Measurements from ENCODE around the gene CASTOR2.
"Not testable (repeated sequence)": the region's sequence is repeated elsewhere in the genome, so short reads cannot be mapped to it uniquely, and the experiment has no call there.

Gene CASTOR2

DNA sequence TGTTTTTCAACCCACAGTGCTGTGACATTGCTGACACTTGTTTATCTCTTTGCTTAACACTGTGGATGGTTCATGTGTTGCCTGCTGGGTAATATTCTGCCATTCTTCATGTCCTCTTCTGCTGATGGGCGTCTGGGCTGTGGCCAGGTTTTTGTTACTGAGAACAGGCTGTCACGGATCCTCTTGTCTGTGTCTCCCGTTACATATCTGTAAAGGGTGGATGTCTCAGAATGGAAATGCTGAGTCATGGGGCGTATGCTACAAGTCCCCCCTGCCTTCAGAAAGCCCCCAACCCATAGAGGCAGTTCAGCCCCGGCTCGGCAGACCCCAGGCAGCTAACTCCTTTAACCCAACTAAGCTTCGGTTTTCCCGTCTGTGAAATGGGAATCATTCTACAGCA, 33.3 kb downstream of the CASTOR2 start:
- not testable (repeated sequence) for H3K79me2 ChIP-seq (ENCODE audit: control insufficient read depth, insufficient read depth, low read length, unreplicated experiment); H3K4me3 ChIP-seq (ENCODE audit: low read depth, low read length); H2AFZ ChIP-seq (ENCODE audit: low read length, unreplicated experiment); H3K27ac ChIP-seq (ENCODE audit: low read depth, low read length); H3K36me3 ChIP-seq (ENCODE audit: insufficient read depth, low read length); H3K27me3 ChIP-seq (ENCODE audit: insufficient read depth, low read length); H3K4me1 ChIP-seq (ENCODE audit: control insufficient read depth, insufficient read depth, low read length, unreplicated experiment)

GRCh38 chr7:75001356-75001755, 36.9 kb downstream of the CASTOR2 start:
- H2AFZ ChIP-seq (ENCODE audit: low read length, unreplicated experiment); H3K36me3 ChIP-seq (ENCODE audit: insufficient read depth, low read length); H3K4me3 ChIP-seq (ENCODE audit: low read depth, low read length); H3K79me2 ChIP-seq (ENCODE audit: control insufficient read depth, insufficient read depth, low read length, unreplicated experiment); H3K27me3 ChIP-seq (ENCODE audit: insufficient read depth, low read length); H3K27ac ChIP-seq (ENCODE audit: low read depth, low read length); H3K4me1 ChIP-seq (ENCODE audit: control insufficient read depth, insufficient read depth, low read length, unreplicated experiment): not testable (repeated sequence)

DNA sequence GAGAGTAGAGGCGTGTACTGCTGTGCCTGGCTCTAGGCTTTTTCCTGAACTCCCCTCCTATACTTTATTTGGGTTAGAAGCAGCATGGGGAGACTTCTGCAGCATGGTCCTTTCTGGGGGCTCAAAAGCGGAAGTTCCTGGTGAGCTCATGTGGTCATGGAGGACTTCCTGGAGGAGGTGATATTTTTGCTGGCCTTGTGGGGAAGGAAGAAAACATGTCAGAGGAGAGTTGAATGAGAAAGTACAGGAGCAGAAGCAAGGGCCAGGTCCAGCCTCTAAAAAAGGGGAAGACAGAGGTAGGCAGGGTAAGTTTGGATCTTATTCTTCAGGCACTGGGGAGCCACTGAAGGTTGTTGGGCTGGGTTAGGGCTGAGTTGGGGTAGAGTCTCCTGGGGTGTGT, 45.5 kb downstream of the CASTOR2 start:
- Histone ChIP-seq H3K36me3 (ENCODE audit: insufficient read depth, low read length) (no peaks in the 10 kb centered on the region), H2AFZ (ENCODE audit: low read length, unreplicated experiment) (no peak overlapping the region), H3K4me3 (ENCODE audit: low read depth, low read length) (no peak overlapping the region), H3K27ac (ENCODE audit: low read depth, low read length) (no peak overlapping the region), H3K79me2 (ENCODE audit: control insufficient read depth, insufficient read depth, low read length, unreplicated experiment) (no peaks in the 10 kb centered on the region), H3K4me1 (ENCODE audit: control insufficient read depth, insufficient read depth, low read length, unreplicated experiment) (no peaks in the 10 kb centered on the region), H3K27me3 (ENCODE audit: insufficient read depth, low read length) (no peaks in the 10 kb centered on the region)

DNA sequence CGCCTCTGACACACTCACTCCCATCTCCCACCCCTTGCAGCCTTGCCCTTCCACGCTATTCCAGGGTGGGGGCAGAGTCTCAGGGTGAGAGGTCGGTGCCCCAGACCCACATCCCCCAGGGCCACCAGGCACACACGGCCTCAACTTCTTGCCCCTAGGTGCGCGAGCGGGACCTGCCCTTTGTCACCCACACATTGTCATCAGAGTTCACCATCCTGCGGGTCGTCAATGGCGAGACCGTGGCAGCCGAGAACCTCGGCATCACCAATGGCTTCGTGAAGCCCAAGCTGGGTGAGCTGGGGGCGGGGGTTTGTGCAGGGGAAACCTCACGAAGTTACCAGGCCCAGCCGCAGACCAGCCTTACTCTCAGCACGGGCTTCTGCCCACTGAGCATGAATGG, 53.3 kb downstream of the CASTOR2 start:
- Histone ChIP-seq H3K79me2 (ENCODE audit: control insufficient read depth, insufficient read depth, low read length, unreplicated experiment) (no peaks in the 10 kb centered on the region), H3K36me3 (ENCODE audit: insufficient read depth, low read length) (no peaks in the 10 kb centered on the region), H3K4me3 (ENCODE audit: low read depth, low read length) (no peak overlapping the region), H3K4me1 (ENCODE audit: control insufficient read depth, insufficient read depth, low read length, unreplicated experiment) (no peaks in the 10 kb centered on the region), H3K27me3 (ENCODE audit: insufficient read depth, low read length) (no peaks in the 10 kb centered on the region), H3K27ac (ENCODE audit: low read depth, low read length) (no peak overlapping the region), H2AFZ (ENCODE audit: low read length, unreplicated experiment) (no peak overlapping the region)

DNA sequence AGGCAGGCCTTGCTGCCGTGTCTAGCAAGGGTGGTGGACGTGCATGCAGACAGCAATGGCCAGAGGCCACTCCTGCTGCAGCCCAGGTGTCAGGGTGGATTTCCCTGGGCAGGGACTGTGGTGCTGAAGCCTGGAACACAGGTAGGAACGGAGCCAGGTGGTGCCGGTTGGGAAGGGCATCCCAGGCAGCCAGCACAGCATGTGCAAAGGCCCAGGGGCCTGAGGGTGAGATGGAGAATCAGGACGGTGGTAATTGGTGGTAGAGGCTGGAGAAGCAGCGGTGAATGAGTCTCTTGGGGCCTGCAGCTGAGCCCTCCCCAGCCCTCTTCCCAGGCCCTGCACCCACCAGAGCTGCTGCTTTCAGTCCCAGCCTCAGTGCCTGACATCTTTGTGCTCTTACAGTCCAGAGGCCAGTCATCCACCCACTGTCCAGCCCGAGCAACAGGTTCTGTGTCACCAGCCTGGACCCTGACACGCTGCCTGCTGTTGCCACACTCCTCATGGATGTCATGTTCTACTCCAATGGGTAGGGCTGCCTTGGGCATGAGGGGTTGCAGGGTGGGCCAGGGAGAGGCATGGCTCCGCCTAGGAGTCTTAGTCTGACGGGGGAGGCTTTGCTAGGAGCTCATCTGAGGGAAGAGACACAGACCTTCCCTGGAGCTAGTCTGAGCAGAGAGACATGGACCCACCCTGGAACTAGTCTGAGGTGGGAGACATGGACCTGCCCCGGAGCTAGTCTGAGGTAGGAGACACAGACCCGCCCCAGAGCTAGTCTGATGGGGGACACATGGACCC, 54.3 kb downstream of the CASTOR2 start:
- no peaks in the 10 kb centered on the region for H3K4me1 ChIP-seq (ENCODE audit: control insufficient read depth, insufficient read depth, low read length, unreplicated experiment)
- H2AFZ ChIP-seq (ENCODE audit: low read length, unreplicated experiment) = no peak overlapping the region
- H3K36me3 ChIP-seq (ENCODE audit: insufficient read depth, low read length) = no peaks in the 10 kb centered on the region
- H3K27me3 ChIP-seq (ENCODE audit: insufficient read depth, low read length) = no peaks in the 10 kb centered on the region
- H3K4me3 ChIP-seq (ENCODE audit: low read depth, low read length) = no peak overlapping the region
- H3K27ac ChIP-seq (ENCODE audit: low read depth, low read length) = no peak overlapping the region
- H3K79me2 ChIP-seq (ENCODE audit: control insufficient read depth, insufficient read depth, low read length, unreplicated experiment) = no peaks in the 10 kb centered on the region

GRCh38 chr7:75019800-75020199, 55.3 kb downstream of the CASTOR2 start:
- H3K27me3 ChIP-seq (ENCODE audit: insufficient read depth, low read length) = no peaks in the 10 kb centered on the region
- H3K4me1 ChIP-seq (ENCODE audit: control insufficient read depth, insufficient read depth, low read length, unreplicated experiment) = no peaks in the 10 kb centered on the region
- no peaks in the 10 kb centered on the region for H3K79me2 ChIP-seq (ENCODE audit: control insufficient read depth, insufficient read depth, low read length, unreplicated experiment)
- no peak overlapping the region for H3K27ac ChIP-seq (ENCODE audit: low read depth, low read length)
- H3K4me3 ChIP-seq (ENCODE audit: low read depth, low read length) = no peak overlapping the region
- no peaks in the 10 kb centered on the region for H3K36me3 ChIP-seq (ENCODE audit: insufficient read depth, low read length)
- H2AFZ ChIP-seq (ENCODE audit: low read length, unreplicated experiment) = no peak overlapping the region

GRCh38 chr7:75024922-75025321, 60.4 kb downstream of the CASTOR2 start:
- H3K4me3 ChIP-seq (ENCODE audit: low read depth, low read length) = no peak overlapping the region

GRCh38 chr7:75028299-75028698, 63.8 kb downstream of the CASTOR2 start:
- H3K27me3 ChIP-seq (ENCODE audit: insufficient read depth, low read length) = no peaks in the 10 kb centered on the region
- H3K4me1 ChIP-seq (ENCODE audit: control insufficient read depth, insufficient read depth, low read length, unreplicated experiment) = no peaks in the 10 kb centered on the region
- H3K4me3 ChIP-seq (ENCODE audit: low read depth, low read length) = no peak overlapping the region
- no peak overlapping the region for H3K27ac ChIP-seq (ENCODE audit: low read depth, low read length)
- no peaks in the 10 kb centered on the region for H3K79me2 ChIP-seq (ENCODE audit: control insufficient read depth, insufficient read depth, low read length, unreplicated experiment)
- no peak overlapping the region for H2AFZ ChIP-seq (ENCODE audit: low read length, unreplicated experiment)
- H3K36me3 ChIP-seq (ENCODE audit: insufficient read depth, low read length) = no peaks in the 10 kb centered on the region

More at GRCh38 chr7:75024922-75025321, 60.4 kb downstream of the CASTOR2 start:
- Histone ChIP-seq H3K79me2 (ENCODE audit: control insufficient read depth, insufficient read depth, low read length, unreplicated experiment) (no peaks in the 10 kb centered on the region), H3K27ac (ENCODE audit: low read depth, low read length) (no peak overlapping the region), H3K27me3 (ENCODE audit: insufficient read depth, low read length) (no peaks in the 10 kb centered on the region), H3K36me3 (ENCODE audit: insufficient read depth, low read length) (no peaks in the 10 kb centered on the region), H2AFZ (ENCODE audit: low read length, unreplicated experiment) (no peak overlapping the region), H3K4me1 (ENCODE audit: control insufficient read depth, insufficient read depth, low read length, unreplicated experiment) (no peaks in the 10 kb centered on the region)

GRCh38 chr7:75033064-75033463, 68.6 kb downstream of the CASTOR2 start:
- no peaks in the 10 kb centered on the region for H3K36me3 ChIP-seq (ENCODE audit: insufficient read depth, low read length)
- no peak overlapping the region for H3K4me3 ChIP-seq (ENCODE audit: low read depth, low read length)
- H3K27me3 ChIP-seq (ENCODE audit: insufficient read depth, low read length) = no peaks in the 10 kb centered on the region
- no peak overlapping the region for H3K27ac ChIP-seq (ENCODE audit: low read depth, low read length)
- no peaks in the 10 kb centered on the region for H3K4me1 ChIP-seq (ENCODE audit: control insufficient read depth, insufficient read depth, low read length, unreplicated experiment)
- no peak overlapping the region for H2AFZ ChIP-seq (ENCODE audit: low read length, unreplicated experiment)
- H3K79me2 ChIP-seq (ENCODE audit: control insufficient read depth, insufficient read depth, low read length, unreplicated experiment) = no peaks in the 10 kb centered on the region

- H3K79me2 ChIP-seq (ENCODE audit: control insufficient read depth, insufficient read depth, low read length, unreplicated experiment) = no peaks in the 10 kb centered on the region
- no peak overlapping the region for H2AFZ ChIP-seq (ENCODE audit: low read length, unreplicated experiment)
- no peak overlapping the region for H3K4me3 ChIP-seq (ENCODE audit: low read depth, low read length)
- H3K4me1 ChIP-seq (ENCODE audit: control insufficient read depth, insufficient read depth, low read length, unreplicated experiment) = no peaks in the 10 kb centered on the region
- H3K27me3 ChIP-seq (ENCODE audit: insufficient read depth, low read length) = no peaks in the 10 kb centered on the region
- no peak overlapping the region for H3K27ac ChIP-seq (ENCODE audit: low read depth, low read length)
- H3K36me3 ChIP-seq (ENCODE audit: insufficient read depth, low read length) = no peaks in the 10 kb centered on the region
Measured at GRCh38 chr7:75033826-75034225, 69.3 kb downstream of the CASTOR2 start.

DNA sequence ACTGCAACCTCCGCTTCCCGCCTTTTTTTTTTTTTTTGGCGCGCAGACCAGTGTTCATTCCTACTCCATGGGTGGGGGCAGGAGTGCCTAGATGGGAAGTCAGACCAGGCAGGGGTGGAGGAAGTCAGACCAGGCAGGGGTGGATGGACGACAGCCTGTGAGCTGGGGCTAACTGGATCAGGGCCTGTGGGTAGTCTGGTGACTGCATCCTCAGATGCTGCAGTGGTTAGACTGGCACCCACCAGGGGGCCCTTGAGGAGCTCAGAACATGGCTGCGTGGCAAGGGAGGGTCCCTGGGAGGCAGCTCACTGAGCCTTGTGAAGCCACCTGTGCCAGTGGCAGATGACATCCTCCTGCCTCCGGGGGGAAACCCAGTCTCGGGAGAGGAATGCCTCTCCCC, 74.0 kb downstream of the CASTOR2 start:
- Histone ChIP-seq H3K27me3 (ENCODE audit: insufficient read depth, low read length) (no peaks in the 10 kb centered on the region), H3K27ac (ENCODE audit: low read depth, low read length) (no peak overlapping the region), H2AFZ (ENCODE audit: low read length, unreplicated experiment) (no peak overlapping the region), H3K79me2 (ENCODE audit: control insufficient read depth, insufficient read depth, low read length, unreplicated experiment) (no peaks in the 10 kb centered on the region), H3K4me1 (ENCODE audit: control insufficient read depth, insufficient read depth, low read length, unreplicated experiment) (peaks cover 7% of the 10 kb centered on the region), H3K36me3 (ENCODE audit: insufficient read depth, low read length) (no peaks in the 10 kb centered on the region), H3K4me3 (ENCODE audit: low read depth, low read length) (no peak overlapping the region)
